ENCODE results near the gene KLHL15.

KLHL15 gene

DNA sequence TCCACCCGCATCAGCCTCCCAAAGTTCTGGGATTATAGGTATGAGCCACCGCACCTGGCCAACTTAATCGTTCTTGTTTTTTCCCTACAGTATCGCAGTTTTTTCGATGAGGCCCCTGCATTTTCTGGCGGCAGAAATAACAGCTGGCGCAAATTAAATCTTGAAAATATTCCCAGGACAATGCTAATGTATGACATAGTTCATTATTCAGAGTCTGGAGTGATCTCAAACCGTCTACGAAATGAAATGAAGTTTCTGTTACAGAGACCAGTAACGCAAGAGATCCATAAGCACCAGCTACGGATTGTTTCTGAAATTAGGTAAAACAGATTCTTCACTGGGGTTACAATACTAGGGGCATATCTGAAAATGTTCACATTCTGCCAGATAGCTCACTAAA is 91.9 kb downstream of the KLHL15 start:
- Histone ChIP-seq H3K27me3 (ENCODE audit: insufficient read depth, low read length, poor library complexity, severe bottlenecking) (no peaks in the 10 kb centered on the region), H3K36me3 (ENCODE audit: insufficient read depth, low read length) (no peaks in the 10 kb centered on the region), H3K4me3 (ENCODE audit: low read length, poor library complexity, severe bottlenecking) (no peak overlapping the region), H3K9me2 (replicated peaks; ENCODE audit: low read depth, low read length) (no peaks in the 10 kb centered on the region), H3K4me2 (ENCODE audit: low read depth, low read length, poor library complexity, severe bottlenecking) (no peak overlapping the region), H3F3A (ENCODE audit: low read depth) (no peaks in the 10 kb centered on the region), H3K79me2 (ENCODE audit: insufficient read depth, low read length) (no peaks in the 10 kb centered on the region), H2AFZ (ENCODE audit: low read length) (no peak overlapping the region), H3K9me3 (ENCODE audit: insufficient read depth, low read depth, low read length) (no peaks in the 10 kb centered on the region), H3K4me1 (ENCODE audit: insufficient read depth, low read length, poor library complexity, severe bottlenecking) (peaks cover 4% of the 10 kb centered on the region), H3K9ac (ENCODE audit: low read depth, low read length, poor library complexity, severe bottlenecking) (no peak overlapping the region), H4K20me1 (ENCODE audit: insufficient read depth, low read length, poor library complexity, severe bottlenecking) (no peaks in the 10 kb centered on the region)
- TF ChIP-seq EZH2phosphoT487 (IDR thresholded peaks at IDR 0.05; ENCODE audit: borderline replicate concordance): no peak
- TF ChIP-seq, protein P1, sequence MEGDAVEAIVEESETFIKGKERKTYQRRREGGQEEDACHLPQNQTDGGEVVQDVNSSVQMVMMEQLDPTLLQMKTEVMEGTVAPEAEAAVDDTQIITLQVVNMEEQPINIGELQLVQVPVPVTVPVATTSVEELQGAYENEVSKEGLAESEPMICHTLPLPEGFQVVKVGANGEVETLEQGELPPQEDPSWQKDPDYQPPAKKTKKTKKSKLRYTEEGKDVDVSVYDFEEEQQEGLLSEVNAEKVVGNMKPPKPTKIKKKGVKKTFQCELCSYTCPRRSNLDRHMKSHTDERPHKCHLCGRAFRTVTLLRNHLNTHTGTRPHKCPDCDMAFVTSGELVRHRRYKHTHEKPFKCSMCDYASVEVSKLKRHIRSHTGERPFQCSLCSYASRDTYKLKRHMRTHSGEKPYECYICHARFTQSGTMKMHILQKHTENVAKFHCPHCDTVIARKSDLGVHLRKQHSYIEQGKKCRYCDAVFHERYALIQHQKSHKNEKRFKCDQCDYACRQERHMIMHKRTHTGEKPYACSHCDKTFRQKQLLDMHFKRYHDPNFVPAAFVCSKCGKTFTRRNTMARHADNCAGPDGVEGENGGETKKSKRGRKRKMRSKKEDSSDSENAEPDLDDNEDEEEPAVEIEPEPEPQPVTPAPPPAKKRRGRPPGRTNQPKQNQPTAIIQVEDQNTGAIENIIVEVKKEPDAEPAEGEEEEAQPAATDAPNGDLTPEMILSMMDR (conservative IDR thresholded peaks at IDR 0.05; ENCODE audit: low read length): no peak

Measured in Loucy (cell line).